ENCODE data around the gene N4BP3. TPM values are rescaled to one million over a fixed set of nuclear protein-coding genes. Genes with fewer than 3 reads are reported as not detected.

Gene N4BP3
- total and polyA plus RNA-seq, 2 experiments from 2014 or later: 9.8 to 58.2 TPM

DNA sequence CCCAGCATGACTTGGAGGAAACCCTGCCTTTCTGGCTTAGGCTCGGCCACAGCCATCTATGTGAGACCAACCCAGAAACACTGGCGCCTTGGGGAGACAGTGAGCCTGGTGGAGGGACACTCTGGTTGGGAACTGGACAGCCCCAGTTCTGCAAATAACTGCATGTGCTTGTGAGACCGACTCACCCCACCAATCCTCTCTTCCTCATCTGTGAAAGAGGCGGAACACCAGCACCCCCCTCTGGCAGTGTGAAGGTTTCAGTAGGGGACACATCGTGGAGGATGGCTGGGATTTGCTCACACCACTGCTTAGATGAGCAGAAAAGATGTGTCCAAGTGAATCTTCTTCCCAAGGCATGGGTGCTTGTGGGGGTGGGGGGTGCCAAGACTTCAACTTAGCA is 43.4 kb upstream of the N4BP3 start:
- Mint-ChIP-seq H3K27me3 (ENCODE audit: insufficient read depth, low read depth, poor library complexity) (peaks cover 7% of the 10 kb centered on the region), H3K27ac (no peak overlapping the region), H3K9me3 (no peaks in the 10 kb centered on the region), H3K4me1 (peaks cover 8% of the 10 kb centered on the region), H3K36me3 (ENCODE audit: low read depth) (no peaks in the 10 kb centered on the region), H3K4me3 (no peak overlapping the region)
- no peak for TF ChIP-seq EZH2 (IDR thresholded peaks at IDR 0.05; ENCODE audit: low read depth, unreplicated experiment)
- TF ChIP-seq, protein P1, sequence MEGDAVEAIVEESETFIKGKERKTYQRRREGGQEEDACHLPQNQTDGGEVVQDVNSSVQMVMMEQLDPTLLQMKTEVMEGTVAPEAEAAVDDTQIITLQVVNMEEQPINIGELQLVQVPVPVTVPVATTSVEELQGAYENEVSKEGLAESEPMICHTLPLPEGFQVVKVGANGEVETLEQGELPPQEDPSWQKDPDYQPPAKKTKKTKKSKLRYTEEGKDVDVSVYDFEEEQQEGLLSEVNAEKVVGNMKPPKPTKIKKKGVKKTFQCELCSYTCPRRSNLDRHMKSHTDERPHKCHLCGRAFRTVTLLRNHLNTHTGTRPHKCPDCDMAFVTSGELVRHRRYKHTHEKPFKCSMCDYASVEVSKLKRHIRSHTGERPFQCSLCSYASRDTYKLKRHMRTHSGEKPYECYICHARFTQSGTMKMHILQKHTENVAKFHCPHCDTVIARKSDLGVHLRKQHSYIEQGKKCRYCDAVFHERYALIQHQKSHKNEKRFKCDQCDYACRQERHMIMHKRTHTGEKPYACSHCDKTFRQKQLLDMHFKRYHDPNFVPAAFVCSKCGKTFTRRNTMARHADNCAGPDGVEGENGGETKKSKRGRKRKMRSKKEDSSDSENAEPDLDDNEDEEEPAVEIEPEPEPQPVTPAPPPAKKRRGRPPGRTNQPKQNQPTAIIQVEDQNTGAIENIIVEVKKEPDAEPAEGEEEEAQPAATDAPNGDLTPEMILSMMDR (conservative IDR thresholded peaks at IDR 0.05; ENCODE audit: low read depth in 2 of 2): peak; percentile 81 to 97
- no peaks in the 10 kb centered on the region for H3K4me1 ChIP-seq (ENCODE audit: insufficient read depth)
- no peak overlapping the region for H3K4me3 ChIP-seq
- 0 out of 2 replicates have a peak overlapping the region, but pooled peaks have one; percentile 80 for H2AFZ ChIP-seq
- H3K79me2 ChIP-seq (replicated peaks; ENCODE audit: insufficient read depth): no peaks in the 10 kb centered on the region
- H3K4me2 ChIP-seq: no peak overlapping the region
- ATAC-seq (peak; percentile 96), DNase-seq (ENCODE audit: low spot score) (peak; percentile 90)
- no peak overlapping the region for H3K27ac ChIP-seq (ENCODE audit: low read depth)
- no peaks in the 10 kb centered on the region for H3F3A ChIP-seq (replicated peaks; ENCODE audit: low read depth)
- no peaks in the 10 kb centered on the region for H3K27me3 ChIP-seq (ENCODE audit: insufficient read depth)
- H4K20me1 ChIP-seq (replicated peaks; ENCODE audit: insufficient read depth): no peaks in the 10 kb centered on the region
- H3K36me3 ChIP-seq (ENCODE audit: insufficient read depth): no peaks in the 10 kb centered on the region
- H3K9me2 ChIP-seq (ENCODE audit: insufficient read depth): no peaks in the 10 kb centered on the region

DNA sequence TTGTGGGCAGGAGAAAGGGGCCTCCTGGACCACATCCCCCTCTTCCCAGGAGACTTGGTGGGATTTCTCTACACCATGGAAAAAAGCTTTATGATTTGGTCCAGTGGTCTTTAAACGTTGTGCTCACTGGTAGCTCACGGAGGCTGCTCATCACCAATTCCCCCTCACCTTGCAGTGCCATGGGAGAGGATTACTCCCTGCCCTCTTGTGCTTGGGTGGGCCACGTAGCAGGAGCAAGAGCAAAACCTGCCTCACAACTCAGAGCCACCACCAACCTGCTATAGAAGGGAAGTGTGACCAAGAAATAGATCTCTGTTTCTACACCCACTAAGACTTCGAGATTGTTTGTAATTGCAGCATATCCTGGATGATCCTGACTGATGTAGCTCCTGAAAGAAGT is 42.2 kb upstream of the N4BP3 start:
- H3K4me1 Mint-ChIP-seq: peaks cover 8% of the 10 kb centered on the region
- H3K4me3 ChIP-seq: no peak overlapping the region
- TF ChIP-seq, protein P2, sequence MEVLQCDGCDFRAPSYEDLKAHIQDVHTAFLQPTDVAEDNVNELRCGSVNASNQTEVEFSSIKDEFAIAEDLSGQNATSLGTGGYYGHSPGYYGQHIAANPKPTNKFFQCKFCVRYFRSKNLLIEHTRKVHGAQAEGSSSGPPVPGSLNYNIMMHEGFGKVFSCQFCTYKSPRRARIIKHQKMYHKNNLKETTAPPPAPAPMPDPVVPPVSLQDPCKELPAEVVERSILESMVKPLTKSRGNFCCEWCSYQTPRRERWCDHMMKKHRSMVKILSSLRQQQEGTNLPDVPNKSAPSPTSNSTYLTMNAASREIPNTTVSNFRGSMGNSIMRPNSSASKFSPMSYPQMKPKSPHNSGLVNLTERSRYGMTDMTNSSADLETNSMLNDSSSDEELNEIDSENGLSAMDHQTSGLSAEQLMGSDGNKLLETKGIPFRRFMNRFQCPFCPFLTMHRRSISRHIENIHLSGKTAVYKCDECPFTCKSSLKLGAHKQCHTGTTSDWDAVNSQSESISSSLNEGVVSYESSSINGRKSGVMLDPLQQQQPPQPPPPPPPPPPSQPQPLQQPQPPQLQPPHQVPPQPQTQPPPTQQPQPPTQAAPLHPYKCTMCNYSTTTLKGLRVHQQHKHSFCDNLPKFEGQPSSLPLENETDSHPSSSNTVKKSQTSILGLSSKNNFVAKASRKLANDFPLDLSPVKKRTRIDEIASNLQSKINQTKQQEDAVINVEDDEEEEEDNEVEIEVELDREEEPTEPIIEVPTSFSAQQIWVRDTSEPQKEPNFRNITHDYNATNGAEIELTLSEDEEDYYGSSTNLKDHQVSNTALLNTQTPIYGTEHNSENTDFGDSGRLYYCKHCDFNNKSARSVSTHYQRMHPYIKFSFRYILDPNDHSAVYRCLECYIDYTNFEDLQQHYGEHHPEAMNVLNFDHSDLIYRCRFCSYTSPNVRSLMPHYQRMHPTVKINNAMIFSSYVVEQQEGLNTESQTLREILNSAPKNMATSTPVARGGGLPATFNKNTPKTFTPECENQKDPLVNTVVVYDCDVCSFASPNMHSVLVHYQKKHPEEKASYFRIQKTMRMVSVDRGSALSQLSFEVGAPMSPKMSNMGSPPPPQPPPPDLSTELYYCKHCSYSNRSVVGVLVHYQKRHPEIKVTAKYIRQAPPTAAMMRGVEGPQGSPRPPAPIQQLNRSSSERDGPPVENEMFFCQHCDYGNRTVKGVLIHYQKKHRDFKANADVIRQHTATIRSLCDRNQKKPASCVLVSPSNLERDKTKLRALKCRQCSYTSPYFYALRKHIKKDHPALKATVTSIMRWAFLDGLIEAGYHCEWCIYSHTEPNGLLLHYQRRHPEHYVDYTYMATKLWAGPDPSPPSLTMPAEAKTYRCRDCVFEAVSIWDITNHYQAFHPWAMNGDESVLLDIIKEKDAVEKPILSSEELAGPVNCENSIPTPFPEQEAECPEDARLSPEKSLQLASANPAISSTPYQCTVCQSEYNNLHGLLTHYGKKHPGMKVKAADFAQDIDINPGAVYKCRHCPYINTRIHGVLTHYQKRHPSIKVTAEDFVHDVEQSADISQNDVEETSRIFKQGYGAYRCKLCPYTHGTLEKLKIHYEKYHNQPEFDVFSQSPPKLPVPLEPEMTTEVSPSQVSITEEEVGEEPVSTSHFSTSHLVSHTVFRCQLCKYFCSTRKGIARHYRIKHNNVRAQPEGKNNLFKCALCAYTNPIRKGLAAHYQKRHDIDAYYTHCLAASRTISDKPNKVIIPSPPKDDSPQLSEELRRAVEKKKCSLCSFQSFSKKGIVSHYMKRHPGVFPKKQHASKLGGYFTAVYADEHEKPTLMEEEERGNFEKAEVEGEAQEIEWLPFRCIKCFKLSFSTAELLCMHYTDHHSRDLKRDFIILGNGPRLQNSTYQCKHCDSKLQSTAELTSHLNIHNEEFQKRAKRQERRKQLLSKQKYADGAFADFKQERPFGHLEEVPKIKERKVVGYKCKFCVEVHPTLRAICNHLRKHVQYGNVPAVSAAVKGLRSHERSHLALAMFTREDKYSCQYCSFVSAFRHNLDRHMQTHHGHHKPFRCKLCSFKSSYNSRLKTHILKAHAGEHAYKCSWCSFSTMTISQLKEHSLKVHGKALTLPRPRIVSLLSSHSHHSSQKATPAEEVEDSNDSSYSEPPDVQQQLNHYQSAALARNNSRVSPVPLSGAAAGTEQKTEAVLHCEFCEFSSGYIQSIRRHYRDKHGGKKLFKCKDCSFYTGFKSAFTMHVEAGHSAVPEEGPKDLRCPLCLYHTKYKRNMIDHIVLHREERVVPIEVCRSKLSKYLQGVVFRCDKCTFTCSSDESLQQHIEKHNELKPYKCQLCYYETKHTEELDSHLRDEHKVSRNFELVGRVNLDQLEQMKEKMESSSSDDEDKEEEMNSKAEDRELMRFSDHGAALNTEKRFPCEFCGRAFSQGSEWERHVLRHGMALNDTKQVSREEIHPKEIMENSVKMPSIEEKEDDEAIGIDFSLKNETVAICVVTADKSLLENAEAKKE (CRISPR knock-in tag; IDR thresholded peaks at IDR 0.05): no peak
- no peak for TF ChIP-seq CREB1 (CRISPR knock-in tag; IDR thresholded peaks at IDR 0.05; ENCODE audit: low read depth)
- TF ChIP-seq, protein P1 (conservative IDR thresholded peaks at IDR 0.05; ENCODE audit: low read depth in 2 of 2): no peak
- TF ChIP-seq EZH2phosphoT487 (IDR thresholded peaks at IDR 0.05; ENCODE audit: unreplicated experiment): no peak
- no peak for TF ChIP-seq STAT1 (IDR thresholded peaks at IDR 0.05; ENCODE audit: unreplicated experiment)
- no peak for TF ChIP-seq ZNF331 (CRISPR knock-in tag; IDR thresholded peaks at IDR 0.05; ENCODE audit: low read depth)
- TF ChIP-seq, protein P3, sequence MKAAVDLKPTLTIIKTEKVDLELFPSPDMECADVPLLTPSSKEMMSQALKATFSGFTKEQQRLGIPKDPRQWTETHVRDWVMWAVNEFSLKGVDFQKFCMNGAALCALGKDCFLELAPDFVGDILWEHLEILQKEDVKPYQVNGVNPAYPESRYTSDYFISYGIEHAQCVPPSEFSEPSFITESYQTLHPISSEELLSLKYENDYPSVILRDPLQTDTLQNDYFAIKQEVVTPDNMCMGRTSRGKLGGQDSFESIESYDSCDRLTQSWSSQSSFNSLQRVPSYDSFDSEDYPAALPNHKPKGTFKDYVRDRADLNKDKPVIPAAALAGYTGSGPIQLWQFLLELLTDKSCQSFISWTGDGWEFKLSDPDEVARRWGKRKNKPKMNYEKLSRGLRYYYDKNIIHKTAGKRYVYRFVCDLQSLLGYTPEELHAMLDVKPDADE (IDR thresholded peaks at IDR 0.05): no peak
- TF ChIP-seq POLR2AphosphoS5 (IDR thresholded peaks at IDR 0.05; ENCODE audit: low read depth): no peak
- no peak for TF ChIP-seq EZH2 (IDR thresholded peaks at IDR 0.05; ENCODE audit: low read depth, unreplicated experiment)
- H4K20me1 ChIP-seq (replicated peaks; ENCODE audit: insufficient read depth): no peaks in the 10 kb centered on the region
- no peak overlapping the region for H3K27ac ChIP-seq (ENCODE audit: low read depth)
- no peak overlapping the region for H3K4me2 ChIP-seq
- H3K9me3 Mint-ChIP-seq: no peaks in the 10 kb centered on the region
- no peaks in the 10 kb centered on the region for H3K36me3 Mint-ChIP-seq (ENCODE audit: low read depth)
- no peaks in the 10 kb centered on the region for H3K9me2 ChIP-seq (ENCODE audit: insufficient read depth)
- no peak for DNase-seq (ENCODE audit: low spot score)
- H3K27me3 ChIP-seq (ENCODE audit: insufficient read depth): no peaks in the 10 kb centered on the region
- no peaks in the 10 kb centered on the region for H3K4me1 ChIP-seq (ENCODE audit: insufficient read depth)
- H3K4me3 Mint-ChIP-seq: no peak overlapping the region
- H3K36me3 ChIP-seq (ENCODE audit: insufficient read depth): no peaks in the 10 kb centered on the region
- no peak for ATAC-seq
- no peak overlapping the region for H2AFZ ChIP-seq
- no peaks in the 10 kb centered on the region for H3F3A ChIP-seq (replicated peaks; ENCODE audit: low read depth)
- H3K27ac Mint-ChIP-seq: no peak overlapping the region
- H3K27me3 Mint-ChIP-seq (ENCODE audit: insufficient read depth, low read depth, poor library complexity): peaks cover 8% of the 10 kb centered on the region
- no peaks in the 10 kb centered on the region for H3K79me2 ChIP-seq (replicated peaks; ENCODE audit: insufficient read depth)
